ENCODE measurements around the gene AGPAT2. TPM values are rescaled to one million over a fixed set of nuclear protein-coding genes. Genes with fewer than 3 reads are reported as not detected.

Gene AGPAT2
- polyA plus RNA-seq, 1 of the 3 experiments (the other 2 are of a cell fraction): 46.8 TPM

DNA sequence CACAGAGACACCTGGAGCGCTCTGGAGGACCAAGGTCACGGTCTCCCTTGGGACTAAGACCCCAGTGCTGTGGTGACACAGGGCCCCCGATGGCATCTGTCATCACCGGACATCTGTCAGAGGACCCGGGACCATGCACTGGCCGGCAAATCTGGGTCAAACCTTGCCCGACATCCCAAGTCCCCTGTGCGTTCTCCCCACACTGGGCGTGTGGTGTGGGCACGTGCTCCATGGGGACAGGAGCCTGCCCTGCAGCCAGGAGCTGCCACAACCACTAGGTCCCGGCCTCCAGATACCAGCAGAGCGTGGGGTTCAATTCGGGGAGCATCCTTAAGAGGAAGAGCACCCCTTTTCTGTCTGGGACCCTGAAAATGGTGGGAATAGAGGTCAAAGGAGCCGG lies 3.5 kb downstream of the AGPAT2 start:
- H3K9me3 ChIP-seq: no peaks in the 10 kb centered on the region
- TF ChIP-seq FOSL2 (IDR thresholded peaks at IDR 0.05; ENCODE audit: borderline replicate concordance, low read depth) (no peak), MXI1 (IDR thresholded peaks at IDR 0.05; ENCODE audit: low read depth, low read length) (no peak), CHD2 (IDR thresholded peaks at IDR 0.05; ENCODE audit: low read length, partially characterized antibody) (no peak), ELF1 (IDR thresholded peaks at IDR 0.05) (no peak), RXRA (IDR thresholded peaks at IDR 0.05; ENCODE audit: borderline replicate concordance, low read depth) (no peak), GATA2 (CRISPR knock-in tag; IDR thresholded peaks at IDR 0.05) (no peak), MEF2A (IDR thresholded peaks at IDR 0.05; ENCODE audit: borderline replicate concordance, low read depth) (no peak), EZH2phosphoT487 (IDR thresholded peaks at IDR 0.05; ENCODE audit: borderline replicate concordance, low read depth) (no peak)
- TF ChIP-seq, protein P1, sequence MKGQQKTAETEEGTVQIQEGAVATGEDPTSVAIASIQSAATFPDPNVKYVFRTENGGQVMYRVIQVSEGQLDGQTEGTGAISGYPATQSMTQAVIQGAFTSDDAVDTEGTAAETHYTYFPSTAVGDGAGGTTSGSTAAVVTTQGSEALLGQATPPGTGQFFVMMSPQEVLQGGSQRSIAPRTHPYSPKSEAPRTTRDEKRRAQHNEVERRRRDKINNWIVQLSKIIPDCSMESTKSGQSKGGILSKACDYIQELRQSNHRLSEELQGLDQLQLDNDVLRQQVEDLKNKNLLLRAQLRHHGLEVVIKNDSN (IDR thresholded peaks at IDR 0.05; ENCODE audit: borderline replicate concordance, low read depth): no peak
- TF ChIP-seq, protein P2, sequence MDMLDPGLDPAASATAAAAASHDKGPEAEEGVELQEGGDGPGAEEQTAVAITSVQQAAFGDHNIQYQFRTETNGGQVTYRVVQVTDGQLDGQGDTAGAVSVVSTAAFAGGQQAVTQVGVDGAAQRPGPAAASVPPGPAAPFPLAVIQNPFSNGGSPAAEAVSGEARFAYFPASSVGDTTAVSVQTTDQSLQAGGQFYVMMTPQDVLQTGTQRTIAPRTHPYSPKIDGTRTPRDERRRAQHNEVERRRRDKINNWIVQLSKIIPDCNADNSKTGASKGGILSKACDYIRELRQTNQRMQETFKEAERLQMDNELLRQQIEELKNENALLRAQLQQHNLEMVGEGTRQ (IDR thresholded peaks at IDR 0.05; ENCODE audit: borderline replicate concordance, low read depth, low read length): no peak
- no peak overlapping the region for H3K4me2 ChIP-seq
- ChIA-PET POLR2A (interaction anchor here (1.0 kb wide), 1 partner anchor 9 kb away, joined by 3 read pairs; no protein-coding TSS in a partner anchor), CTCF (interaction anchor here (0.7 to 8.5 kb wide), 5 partner anchors 11 to 200 kb away, joined by 3 to 90 read pairs (median 3); no protein-coding TSS in a partner anchor)
- no peaks in the 10 kb centered on the region for H3F3A ChIP-seq (replicated peaks; ENCODE audit: insufficient read depth)
- no peak for DNase-seq
- H3K4me3 ChIP-seq (ENCODE audit: low read depth in 2 of 2, low read length in 1 of 2): no peak overlapping the region
- no peaks in the 10 kb centered on the region for H3K9me2 ChIP-seq
- no peak overlapping the region for H3K9ac ChIP-seq
- no peaks in the 10 kb centered on the region for H3K36me3 ChIP-seq (replicated peaks in 1 of 2; ENCODE audit: control insufficient read depth in 1 of 2, insufficient read depth in 2 of 2, low read length in 1 of 2)
- H3K27ac ChIP-seq (ENCODE audit: low read depth in 2 of 2, low read length in 1 of 2): no peak overlapping the region
- peaks cover 4 to 32% of the 10 kb centered on the region in 2 experiments; a peak in 2 of 4 replicates for H3K4me1 ChIP-seq (ENCODE audit: control insufficient read depth in 1 of 2, insufficient read depth in 2 of 2, low read depth in 1 of 2, low read length in 1 of 2)
- H3K27me3 ChIP-seq (ENCODE audit: insufficient read depth): no peaks in the 10 kb centered on the region
- H2AFZ ChIP-seq (ENCODE audit: low read depth): no peak overlapping the region
- 92% methylated on average over 11 of the region's 14 CpGs for WGBS (ENCODE audit: low lambda C conversion rate)
- peaks cover 11% of the 10 kb centered on the region; the same call in 1 of the 2 replicates for H4K20me1 ChIP-seq (ENCODE audit: insufficient read depth)
- peaks cover 22% of the 10 kb centered on the region for H3K79me2 ChIP-seq (ENCODE audit: insufficient read depth)

GRCh38 chr9:136683173-136683745 lies 4.0 kb downstream of the AGPAT2 start:
- CTCF ChIA-PET: interaction anchor here (1.2 to 8.5 kb wide), 4 partner anchors 11 to 199 kb away, joined by 3 to 90 read pairs (median 4); no protein-coding TSS in a partner anchor
- 96% methylated on average over 10 of the region's 16 CpGs for WGBS (ENCODE audit: low lambda C conversion rate)
- Histone ChIP-seq H3K4me2 (no peak overlapping the region), H3K9me3 (no peaks in the 10 kb centered on the region), H3K9ac (no peak overlapping the region), H4K20me1 (ENCODE audit: insufficient read depth) (peaks cover 11% of the 10 kb centered on the region; the same call in 1 of the 2 replicates), H3K27ac (ENCODE audit: low read depth in 2 of 2, low read length in 1 of 2) (no peak overlapping the region), H3K79me2 (ENCODE audit: insufficient read depth) (peaks cover 22% of the 10 kb centered on the region), H3K4me3 (ENCODE audit: low read depth in 2 of 2, low read length in 1 of 2) (no peak overlapping the region), H2AFZ (ENCODE audit: low read depth) (no peak overlapping the region), H3K4me1 (ENCODE audit: control insufficient read depth in 1 of 2, insufficient read depth in 2 of 2, low read depth in 1 of 2, low read length in 1 of 2) (peaks cover 4 to 37% of the 10 kb centered on the region in 2 experiments; a peak in 2 of 4 replicates), H3F3A (replicated peaks; ENCODE audit: insufficient read depth) (no peaks in the 10 kb centered on the region), H3K9me2 (no peaks in the 10 kb centered on the region), H3K36me3 (replicated peaks in 1 of 2; ENCODE audit: control insufficient read depth in 1 of 2, insufficient read depth in 2 of 2, low read length in 1 of 2) (no peaks in the 10 kb centered on the region), H3K27me3 (ENCODE audit: insufficient read depth) (no peaks in the 10 kb centered on the region)
- POLR2A ChIA-PET: no interaction called here
- no peak for DNase-seq
- TF ChIP-seq NFIC (IDR thresholded peaks at IDR 0.05; ENCODE audit: borderline replicate concordance) (no peak), NRF1 (IDR thresholded peaks at IDR 0.05; ENCODE audit: low read depth, low read length) (no peak), EP300 (IDR thresholded peaks at IDR 0.05; ENCODE audit: borderline replicate concordance in 1 of 2, low read depth in 1 of 2, low read length in 1 of 2) (no peak), RAD21 (IDR thresholded peaks at IDR 0.05; ENCODE audit: low read length) (no peak), MEF2A (IDR thresholded peaks at IDR 0.05; ENCODE audit: borderline replicate concordance, low read depth) (no peak), YY1 (IDR thresholded peaks at IDR 0.05; ENCODE audit: low read depth) (no peak), TEAD4 (IDR thresholded peaks at IDR 0.05; ENCODE audit: borderline replicate concordance, insufficient read depth) (no peak), SMC3 (IDR thresholded peaks at IDR 0.05; ENCODE audit: low read depth, low read length) (no peak)
- TF ChIP-seq, protein P1 (IDR thresholded peaks at IDR 0.05; ENCODE audit: borderline replicate concordance, low read depth): no peak
